HG02571 (cell line): ENCODE measurements around the gene CDK2.
A peak's percentile ranks its signal among the peaks of the same experiment; 100 is the strongest.

ENCODE experiments used
- ATAC-seq: cut with Tn5 transposase; IDR thresholded peaks from one replicate; pipeline ENCODE4 v1.9.1; 2021; ENCODE audit warnings: mild to moderate bottlenecking, moderate library complexity; ENCODE audit not compliant: unreplicated experiment

CDK2 gene

DNA sequence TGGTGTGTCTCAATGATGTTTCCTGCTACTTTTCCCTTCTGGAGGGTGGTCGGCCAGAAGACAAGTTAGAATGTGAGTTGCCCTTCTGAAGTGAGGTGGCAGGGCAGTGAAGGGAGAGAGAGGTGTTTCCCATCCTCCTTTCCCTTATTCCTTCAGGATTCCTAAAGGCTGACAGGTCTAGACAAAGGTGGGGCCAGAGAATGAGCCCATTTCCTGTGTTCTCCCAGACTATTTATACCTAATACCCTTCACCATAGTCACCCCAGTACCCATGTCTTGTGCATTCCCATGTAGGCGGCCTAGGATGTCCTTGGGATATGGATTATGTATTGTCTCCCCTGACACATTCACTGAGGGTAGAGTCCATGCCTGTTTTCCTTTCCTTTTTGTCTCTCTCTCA is 28.6 kb upstream of the CDK2 start:
- no peak for ATAC-seq

DNA sequence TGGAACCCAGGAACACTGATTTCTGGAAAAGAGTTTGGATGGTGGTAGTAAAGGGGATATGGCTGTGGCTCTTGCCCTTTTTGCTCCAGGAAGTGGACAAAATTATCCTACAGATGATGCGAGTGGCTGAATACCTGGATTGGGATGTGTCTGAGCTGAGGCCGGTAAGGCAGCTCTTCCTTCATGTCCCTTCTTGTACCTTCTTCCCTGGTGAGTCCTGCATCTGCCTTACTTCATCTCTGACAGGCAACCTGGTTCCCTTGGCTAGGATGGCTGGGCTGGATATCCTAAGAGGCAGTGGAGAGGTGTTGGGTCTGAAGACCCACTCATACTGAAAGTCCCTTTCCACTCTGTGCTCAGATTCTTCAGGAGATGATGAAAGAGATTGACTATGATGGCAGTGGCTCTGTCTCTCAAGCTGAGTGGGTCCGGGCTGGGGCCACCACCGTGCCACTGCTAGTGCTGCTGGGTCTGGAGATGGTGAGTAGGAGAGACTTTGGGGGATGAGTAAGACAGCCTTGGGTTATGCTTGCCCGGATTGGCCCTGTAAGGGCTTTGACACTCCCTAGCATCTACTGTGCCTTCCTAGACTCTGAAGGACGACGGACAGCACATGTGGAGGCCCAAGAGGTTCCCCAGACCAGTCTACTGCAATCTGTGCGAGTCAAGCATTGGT is 27.7 kb upstream of the CDK2 start:
- ATAC-seq: no peak

- peak; percentile 98 for ATAC-seq
These were observed 26.4 kb upstream of the CDK2 start for GRCh38 chr12:55940065-55940732.

- no peak for ATAC-seq
These were observed 24.6 kb upstream of the CDK2 start for GRCh38 chr12:55942055-55942454.

DNA sequence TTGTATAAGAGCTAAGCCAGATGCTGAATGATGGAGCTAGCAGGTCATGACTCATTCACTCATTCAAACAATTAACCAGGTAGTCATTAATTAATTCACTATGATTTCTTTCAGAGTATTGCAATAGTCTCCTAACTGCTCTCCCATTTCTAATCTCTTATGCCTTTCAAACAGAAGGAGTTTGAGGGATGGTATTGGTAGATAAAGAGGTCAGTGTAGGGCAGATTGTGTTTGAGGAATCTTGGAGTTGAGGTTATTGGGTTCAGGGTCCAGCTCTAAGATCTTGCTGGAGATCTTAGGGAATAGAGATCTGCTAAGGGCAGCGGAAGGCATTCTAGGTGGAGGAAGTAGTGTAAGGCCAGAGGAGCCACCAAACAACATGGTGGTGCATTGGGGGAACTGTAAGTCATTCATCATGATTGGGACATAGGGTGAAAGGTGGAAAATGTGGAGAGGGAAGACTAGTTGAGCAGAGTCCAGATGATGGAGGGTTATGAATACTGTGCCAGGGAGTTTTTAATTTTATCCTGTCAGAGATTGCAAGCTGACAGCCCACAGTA is 24.0 kb upstream of the CDK2 start:
- no peak for ATAC-seq

DNA sequence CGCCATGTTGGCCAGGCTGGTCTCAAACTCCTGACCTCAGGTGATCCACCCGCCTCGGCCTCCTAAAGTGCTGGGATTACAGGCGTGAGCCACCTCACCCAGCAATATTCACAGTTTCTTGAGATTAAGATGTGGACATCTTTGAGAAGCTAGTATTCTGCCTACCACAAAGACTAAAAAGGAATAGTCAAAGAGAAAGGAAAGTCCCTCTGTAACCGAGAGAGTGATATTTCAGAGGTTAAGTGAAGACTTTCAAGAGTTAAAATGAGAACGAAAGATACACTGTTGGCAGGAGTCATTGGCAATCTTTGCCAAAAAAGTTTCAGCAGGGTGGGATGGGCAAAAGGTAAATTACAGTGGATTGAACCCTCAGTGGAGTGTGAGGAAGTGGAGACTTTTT is 20.1 kb upstream of the CDK2 start:
- ATAC-seq: no peak

- ATAC-seq: no peak
These were observed 11.3 kb upstream of the CDK2 start for GRCh38 chr12:55955344-55955743.

GRCh38 chr12:55955800-55956508 is 10.7 kb upstream of the CDK2 start:
- no peak for ATAC-seq

DNA sequence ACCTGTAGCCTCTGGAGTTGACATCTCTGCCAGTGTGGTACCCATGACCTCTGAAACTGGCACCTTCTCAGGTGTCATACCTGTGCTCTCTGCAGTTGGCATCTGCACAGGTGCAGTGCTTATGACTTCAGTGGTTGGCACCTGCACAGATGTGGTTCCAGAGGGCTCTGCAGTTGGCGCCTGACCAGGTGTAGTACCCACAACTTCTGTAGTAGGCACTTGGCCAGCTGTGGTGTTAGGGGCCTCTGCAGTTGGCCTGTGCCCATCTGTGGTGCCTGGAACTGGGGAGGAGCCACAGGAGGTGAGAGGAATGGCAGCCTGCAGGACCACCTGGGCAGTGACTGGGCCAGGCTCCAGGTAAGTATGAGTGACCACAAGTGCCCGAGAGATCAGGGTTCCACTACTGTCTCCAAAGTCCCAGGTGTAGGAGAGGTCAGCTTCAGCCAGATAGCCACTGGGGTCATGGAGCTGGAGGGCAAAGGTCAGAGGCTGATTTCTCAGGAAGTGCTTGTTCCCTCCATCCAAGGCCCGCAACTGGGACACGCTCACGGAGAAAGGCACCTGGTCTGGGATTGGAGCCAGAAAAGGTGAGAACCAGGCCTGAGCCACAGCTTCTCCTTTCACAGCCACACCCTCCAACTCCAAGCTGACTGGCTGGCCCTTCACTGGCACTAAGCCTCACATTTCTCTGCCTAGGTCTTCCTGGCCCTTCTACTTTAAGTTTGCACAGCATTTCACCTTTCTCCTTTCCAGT is 9.3 kb upstream of the CDK2 start:
- no peak for ATAC-seq

- no peak for ATAC-seq
These were observed 2.9 kb upstream of the CDK2 start for GRCh38 chr12:55963760-55964159.

- ATAC-seq: no peak
These were observed 1.4 kb upstream of the CDK2 start for GRCh38 chr12:55965240-55965639.

GRCh38 chr12:55965941-55966407 is 656 bp upstream of the CDK2 start, which contains the start of gene PMEL:
Gene PMEL, minus strand, starts transcription at chr12:55966042. Its CDS starts 31 bp downstream, at chr12:55966011.
- ATAC-seq: no peak

- no peak for ATAC-seq
These were observed 2.7 kb downstream of the CDK2 start for GRCh38 chr12:55969356-55969755.

- ATAC-seq: no peak
These were observed 4.1 kb downstream of the CDK2 start for GRCh38 chr12:55970775-55971174.

GRCh38 chr12:55972042-55972441 is 5.4 kb downstream of the CDK2 start:
- ATAC-seq: no peak

- ATAC-seq: no peak
These were observed 5.8 kb downstream of the CDK2 start for GRCh38 chr12:55972456-55972855.

DNA sequence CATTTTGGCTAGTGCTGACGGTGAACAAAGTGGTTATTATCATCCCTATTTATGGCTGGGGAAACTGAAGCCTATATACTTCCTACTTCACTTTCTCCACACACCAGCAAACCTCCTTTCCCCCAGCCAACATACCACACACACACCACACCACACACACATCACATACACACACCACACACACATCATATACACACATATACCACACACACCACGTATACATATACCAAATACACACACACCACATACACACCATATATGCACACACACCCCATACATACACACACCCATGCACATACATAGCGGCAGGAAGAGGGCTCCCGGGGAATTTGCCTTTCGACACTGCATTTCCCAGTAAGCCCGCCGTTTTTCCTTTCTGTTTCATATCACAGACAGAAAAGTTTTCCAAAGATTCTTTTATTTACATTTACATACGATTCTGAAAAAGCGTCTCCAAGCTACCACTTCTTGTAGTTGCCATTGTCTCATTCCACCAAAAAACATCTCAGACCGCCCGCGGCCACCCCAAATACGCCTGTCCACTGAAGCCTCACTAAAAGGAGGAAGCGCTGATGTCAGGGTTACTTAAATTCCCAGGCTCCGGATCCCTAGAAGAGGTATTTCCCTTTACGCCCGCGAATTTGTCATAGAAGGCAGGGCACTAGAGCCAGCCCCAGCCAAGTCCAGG is 6.4 kb downstream of the CDK2 start:
- no peak for ATAC-seq

DNA sequence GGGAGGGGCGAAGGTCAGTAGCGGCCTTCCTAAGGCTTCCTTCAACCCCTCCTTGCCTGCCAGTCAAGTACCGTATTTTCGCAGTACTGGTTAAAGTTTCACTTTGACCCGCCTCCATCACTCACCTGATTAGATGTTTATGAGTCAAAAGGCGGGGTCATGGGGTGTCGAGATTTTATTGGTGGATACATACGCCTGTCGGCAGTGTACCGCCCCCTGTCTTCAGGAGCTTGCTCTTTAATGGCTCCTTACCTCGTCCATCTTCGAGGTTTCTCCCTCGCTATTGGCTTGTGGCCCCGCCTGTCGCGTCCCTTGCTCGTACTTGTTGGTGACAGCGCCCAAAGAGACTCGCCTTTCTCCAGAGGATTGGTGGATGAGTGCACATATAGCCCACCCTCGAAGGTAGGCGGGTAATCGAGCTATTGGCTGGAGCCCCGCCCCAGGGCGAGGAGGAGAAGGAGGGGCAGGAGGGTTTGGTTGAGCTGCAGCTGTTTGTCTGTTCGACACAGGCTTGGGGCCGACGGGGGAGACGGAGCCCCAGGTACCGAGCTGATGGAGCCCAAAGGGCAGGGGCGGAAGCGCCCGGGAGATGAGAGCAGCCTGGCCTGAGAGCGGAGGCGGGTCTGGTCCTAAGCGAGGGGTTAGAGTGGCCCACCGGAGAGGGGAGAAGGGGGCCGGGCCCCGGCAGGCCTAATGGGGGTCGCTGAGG is 7.1 kb downstream of the CDK2 start, which contains the start of gene RAB5B:
RAB5B (plus strand) TSS at position 480 of the 709 bp plus-strand sequence. CDS start 12,883 bp downstream, outside the sequence.
- ATAC-seq: peak; percentile 87

- peak; percentile 24 for ATAC-seq
These were observed 7.7 kb downstream of the CDK2 start for GRCh38 chr12:55974308-55974730.
